HL-60/S4 treated with retinoic acid at 250 ng/mL for 4 days and 3 days (cell line): Measurements from ENCODE around the gene FAM89B.

Source experiments
- in situ Hi-C: fragments of 300-500 bp; cut with MboI; formaldehyde crosslinking; loops from 2 replicates; pipeline ENCODE4 v1.7.0; 2022; ENCODE audit warnings: low sequenced_read_pairs

The FAM89B gene

DNA sequence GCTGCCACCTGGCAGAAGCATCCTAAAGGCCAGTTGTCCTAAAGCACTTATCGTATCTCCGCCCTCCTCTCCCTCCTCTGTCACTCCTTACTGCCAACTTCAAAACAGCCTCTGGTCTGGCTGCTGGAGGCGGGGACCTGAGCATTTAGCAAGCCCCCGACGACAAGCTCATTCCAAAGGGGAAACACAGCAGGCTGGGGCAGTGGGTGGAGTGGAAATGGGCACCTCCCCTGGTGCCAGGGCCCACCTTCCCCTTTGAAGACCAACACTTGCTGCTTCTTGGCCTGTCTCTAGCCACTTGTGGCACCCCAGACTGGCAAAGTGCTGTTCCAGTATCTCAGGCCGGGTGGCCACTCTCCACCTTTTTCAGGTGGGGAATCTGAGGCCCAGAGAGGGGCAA is 38.1 kb downstream of the FAM89B start:
- in situ Hi-C loops = no loop called here

DNA sequence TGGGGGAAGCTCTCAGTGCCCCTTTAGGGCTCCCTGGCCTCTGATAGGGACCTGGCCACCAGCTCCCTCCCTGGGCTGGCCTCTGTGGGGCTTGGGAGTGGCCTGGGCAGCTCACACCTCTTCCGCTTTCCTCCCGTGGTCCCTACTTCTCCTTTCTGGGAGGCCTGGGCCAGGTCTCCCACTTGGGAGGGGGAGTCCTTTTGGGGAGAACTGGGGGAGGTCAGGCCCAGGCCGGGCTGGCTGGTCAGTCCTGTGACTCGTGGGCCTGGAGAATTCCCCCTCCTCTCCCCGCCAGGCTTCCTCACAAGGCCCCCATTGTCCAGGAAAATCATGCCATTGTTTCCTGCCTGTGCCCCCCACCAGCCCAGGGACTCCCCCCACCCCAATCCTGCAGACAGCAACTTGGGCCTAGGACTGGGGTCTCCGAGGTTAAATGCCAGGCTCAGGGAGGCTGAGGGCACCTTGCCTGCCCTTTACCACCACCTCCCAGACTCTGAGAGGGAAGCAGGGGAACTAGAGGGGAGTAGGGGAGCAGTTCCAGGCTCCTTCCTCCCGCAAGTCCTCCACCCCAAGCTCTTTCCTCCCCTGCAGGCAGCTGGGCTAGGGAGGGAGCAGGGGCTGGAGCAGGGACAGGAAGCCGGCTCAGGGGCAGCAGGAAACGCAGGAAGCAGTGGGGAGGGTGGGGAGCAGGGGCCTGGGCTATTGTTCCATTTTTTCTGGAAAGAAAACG is 38.9 kb downstream of the FAM89B start:
- in situ Hi-C loops = no loop called here

DNA sequence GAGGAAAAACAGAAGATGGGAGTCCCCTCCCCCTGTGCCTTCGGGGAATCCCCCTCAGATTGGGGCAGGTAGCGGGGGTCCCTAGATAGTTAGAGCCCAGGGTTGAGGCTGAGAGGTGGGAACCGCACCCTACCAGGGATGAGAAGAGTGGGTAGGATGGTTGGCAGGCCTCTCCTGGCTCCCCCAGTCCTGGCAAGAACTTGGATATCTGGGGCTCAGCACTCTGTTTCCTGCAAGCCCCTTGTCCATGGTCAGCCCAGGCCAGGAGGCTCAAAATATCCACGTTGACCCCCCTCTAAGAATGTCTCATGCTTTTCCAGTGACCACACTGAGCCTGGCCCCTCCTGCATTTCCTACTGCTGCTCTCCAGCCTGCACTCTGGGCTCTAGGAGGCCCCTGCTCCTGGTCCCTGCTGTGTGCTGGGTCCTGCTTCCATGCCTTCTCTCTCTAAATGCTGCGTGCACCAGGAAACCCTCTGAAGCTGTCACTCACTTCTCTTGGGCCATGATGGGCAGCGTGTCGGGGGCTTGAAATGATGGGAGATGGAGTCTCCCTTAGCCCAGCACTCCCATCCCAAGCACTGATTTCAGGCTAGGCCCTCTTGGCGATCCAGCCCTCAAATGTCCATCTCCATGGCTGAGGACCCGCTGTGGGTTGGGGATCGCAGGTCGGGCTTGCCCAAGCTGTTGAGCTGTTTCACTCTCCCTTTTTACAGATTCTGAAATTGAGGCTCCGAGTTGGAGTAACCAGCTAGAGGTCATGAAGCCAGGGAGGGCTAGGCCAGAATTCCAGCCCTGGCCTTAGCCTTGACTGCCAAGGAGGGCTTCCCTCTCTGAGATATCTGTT is 39.6 kb downstream of the FAM89B start:
- in situ Hi-C loops = no loop called here

DNA sequence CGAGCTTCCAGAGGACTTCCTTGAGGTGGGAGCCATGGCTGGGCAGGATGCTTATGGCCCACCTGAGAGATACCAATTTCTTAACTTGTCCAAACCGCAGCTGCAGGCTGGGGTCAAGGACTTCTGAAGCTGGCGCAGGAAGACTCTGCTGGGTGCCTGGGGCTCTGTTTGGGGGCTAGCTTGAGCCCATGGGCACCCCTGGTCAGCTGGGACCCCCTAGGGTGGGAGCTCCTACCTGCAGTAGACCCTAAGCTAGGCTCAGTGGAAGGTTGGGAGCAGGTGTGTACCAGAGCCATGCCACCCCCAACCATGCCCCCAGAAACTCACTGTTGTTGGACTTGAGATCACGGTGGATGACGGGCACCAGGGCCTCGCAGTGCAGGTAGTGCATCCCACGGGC is 40.4 kb downstream of the FAM89B start:
- in situ Hi-C loops = no loop called here

DNA sequence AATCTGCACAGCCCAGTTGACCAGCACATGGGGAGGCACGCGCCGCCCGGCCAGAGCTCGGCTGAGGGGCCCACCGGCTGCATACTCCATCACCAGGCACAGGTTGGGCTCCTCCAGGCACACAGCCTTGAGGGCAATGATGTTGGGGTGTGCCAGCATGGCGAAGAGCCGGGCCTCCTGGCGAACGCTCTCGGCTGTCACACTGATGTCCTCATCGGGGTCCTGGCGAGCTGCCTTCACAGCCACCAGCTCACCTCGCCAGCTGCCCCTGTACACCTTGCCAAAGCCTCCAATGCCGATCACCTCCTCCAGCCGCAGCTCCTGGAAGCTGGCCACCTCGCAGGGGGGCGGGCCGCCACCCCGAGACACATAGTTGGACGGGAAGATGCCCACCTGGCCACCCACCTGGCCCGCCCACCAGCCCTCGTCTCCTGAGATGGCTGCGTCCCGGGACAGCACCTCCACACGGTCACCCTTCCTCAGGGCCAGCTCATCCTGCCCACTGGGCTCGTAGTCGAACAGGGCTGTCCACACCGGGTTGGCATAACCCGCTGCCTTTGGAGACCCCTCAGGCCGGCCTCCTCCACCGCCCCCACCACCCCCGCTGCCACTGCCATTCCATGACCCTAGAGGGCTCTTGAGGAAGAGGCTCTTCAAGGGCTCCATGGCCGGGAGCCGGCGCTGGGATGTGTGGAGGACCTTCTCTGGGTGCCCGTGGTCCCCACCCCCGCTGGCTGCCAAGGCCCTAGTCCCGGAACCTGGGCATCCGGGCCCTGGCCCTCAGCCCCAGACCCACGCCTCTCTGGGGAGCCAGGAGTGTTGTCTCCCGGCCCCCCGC is 41.0 kb downstream of the FAM89B start:
- in situ Hi-C loops = no loop called here

DNA sequence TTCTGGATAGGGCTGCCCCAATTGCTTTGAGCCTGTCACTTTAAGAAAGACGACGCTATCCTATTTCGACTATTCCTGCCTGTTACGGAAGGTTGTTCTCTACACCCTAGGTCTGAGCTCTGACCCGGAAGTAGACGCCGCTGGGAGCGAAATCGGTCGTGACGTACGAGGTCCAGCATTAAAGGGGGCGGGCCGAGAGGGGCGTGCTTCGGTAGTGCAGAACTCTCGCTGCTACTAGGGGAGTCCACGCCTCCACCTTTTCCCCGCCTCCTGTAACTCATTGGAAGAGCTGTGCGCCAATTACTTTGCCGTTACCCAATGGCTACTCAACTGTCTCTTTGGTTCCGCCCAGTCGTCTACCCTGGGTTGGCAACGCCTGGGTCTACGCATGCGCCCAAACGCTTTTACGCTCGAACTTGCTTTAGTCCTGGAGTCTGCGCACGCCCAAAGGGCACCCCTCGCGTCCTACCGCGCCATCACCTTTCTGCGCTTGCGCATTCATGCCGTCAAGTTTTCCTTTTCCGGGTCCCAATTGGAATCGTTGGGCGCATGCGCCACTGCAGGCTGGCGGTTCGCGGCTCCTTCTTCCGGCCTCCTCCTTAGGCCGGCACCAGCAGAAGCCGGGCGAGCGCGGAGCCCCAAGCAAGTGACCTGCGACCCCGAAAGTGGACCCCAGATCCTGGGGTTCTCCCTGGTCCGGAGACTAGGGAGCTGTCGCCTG is 43.1 kb downstream of the FAM89B start, which contains the start of gene PCNX3:
Gene PCNX3, plus strand, starts transcription at position 548 of the 721 bp plus-strand sequence. CDS start 536 bp downstream, outside the sequence.
- in situ Hi-C loops = no loop called here

DNA sequence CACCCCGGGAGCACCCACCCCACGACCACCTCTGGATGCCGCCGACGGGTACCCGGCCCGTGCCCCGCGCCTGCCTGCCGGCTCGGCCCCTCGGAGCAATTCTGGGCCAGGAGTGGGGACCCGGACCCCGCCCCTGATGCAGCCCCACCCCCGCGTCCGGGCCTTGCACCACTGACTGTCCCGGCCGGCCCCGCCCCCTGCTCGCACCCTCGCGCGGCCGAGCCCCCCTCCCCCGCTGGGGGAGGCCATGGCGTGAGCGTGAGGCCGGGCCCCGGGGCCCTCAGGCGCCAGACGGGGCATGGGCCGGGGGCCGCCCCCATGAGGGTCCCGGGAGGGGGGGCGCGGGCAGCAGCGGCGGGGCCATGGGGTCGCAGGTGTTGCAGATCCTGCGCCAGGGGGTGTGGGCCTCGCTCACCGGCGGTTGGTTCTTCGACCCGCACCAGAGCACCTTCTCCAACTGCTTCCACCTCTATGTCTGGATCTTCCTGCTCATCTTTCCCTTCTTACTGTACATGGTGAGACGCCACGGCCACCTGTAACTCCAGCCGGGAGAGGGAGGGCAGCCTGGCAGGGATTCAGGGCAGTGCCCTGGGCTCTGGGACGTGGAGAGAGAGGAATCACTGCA is 43.7 kb downstream of the FAM89B start:
- in situ Hi-C loops = no loop called here

DNA sequence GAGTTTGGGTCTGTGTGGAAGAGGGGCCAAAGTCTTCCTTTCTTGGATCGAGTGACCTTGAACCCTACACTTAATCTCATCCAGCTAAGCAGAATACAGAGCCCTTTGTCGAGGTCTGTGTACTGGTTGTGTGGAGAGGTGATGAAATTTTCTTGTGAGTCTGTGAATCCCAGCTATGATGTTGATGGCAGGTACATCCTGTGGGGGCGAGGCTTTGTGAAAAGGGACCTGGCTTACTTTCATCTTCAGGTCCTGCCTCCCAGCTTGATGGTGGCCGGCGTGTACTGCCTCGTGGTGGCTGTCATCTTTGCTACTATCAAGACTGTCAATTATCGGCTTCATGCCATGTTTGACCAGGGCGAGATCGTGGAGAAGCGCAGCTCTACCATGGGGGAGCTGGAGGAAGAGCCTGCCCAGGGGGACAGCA is 44.2 kb downstream of the FAM89B start:
- in situ Hi-C loops = no loop called here

DNA sequence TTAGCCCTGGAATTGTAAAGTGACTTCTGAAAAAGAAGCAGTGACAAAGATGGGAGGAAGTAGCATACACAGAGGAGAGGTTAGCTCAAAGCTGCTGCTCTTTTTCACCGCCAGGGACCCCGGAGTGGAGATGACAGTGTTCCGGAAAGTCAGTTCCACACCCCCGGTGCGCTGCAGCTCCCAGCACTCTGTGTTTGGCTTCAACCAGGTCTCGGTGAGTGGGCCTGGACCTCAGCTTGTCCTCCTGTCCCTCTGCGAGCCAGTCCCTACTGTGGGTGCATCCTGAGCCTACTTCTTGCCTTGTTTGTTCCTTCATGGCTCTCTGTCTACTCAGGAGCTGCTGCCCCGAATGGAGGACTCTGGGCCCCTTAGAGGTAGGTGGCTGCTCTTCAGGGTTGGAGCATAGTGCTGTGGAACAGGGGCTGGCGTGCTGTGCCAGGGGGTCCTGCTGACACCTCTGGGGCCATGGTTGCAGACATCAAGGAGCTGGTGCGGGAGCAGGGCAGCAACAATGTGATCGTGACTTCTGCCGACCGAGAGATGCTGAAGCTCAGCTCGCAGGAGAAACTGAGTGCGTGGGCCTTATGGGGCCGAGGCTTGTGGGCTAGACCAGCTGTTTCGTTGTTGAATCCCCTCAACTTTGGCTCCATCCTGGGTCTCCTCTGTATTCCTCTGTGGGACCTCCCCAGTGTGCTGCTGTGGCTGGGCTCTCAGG is 45.0 kb downstream of the FAM89B start:
- in situ Hi-C loops = no loop called here

DNA sequence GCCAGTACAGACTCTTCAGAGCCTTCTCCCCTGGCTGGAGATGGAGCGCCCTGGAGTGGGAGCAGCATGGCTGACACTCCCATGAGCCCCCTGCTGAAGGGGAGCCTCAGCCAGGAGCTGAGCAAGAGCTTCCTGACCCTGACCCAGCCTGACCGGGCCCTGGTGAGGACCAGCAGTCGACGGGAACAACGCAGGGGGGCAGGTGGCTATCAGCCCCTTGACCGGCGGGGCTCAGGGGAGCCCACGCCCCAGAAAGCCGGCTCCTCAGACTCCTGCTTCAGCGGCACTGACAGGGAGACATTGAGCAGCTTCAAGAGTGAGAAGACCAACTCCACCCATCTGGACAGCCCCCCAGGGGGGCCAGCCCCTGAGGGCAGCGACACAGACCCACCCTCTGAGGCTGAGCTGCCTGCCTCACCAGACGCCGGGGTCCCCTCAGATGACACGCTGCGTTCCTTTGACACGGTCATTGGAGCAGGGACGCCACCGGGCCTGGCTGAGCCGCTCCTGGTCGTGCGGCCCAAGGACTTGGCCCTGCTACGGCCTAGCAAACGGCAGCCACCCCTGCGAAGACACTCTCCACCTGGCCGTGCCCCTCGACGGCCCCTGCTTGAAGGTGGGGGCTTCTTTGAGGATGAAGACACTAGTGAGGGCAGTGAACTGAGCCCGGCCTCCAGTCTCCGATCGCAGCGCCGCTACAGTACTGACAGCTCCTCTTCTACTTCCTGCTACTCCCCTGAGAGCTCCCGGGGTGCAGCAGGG is 45.8 kb downstream of the FAM89B start:
- in situ Hi-C loops = no loop called here

DNA sequence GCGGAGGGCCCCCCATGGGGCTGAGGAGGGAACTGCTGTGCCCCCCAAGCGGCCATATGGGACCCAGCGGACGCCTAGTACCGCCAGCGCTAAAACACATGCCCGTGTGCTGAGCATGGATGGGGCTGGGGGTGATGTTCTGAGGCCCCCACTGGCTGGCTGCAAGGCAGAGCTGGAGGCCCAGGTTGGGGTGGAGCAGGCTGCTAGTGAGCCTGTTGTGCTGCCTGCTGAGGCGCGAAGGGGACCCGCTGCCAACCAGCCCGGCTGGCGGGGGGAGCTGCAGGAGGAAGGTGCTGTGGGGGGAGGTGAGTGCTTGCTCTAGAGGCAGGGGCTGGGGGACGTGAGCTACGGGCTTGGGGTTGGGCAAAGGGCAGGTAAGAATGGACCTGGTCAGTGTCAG is 46.4 kb downstream of the FAM89B start:
- in situ Hi-C loops = no loop called here

DNA sequence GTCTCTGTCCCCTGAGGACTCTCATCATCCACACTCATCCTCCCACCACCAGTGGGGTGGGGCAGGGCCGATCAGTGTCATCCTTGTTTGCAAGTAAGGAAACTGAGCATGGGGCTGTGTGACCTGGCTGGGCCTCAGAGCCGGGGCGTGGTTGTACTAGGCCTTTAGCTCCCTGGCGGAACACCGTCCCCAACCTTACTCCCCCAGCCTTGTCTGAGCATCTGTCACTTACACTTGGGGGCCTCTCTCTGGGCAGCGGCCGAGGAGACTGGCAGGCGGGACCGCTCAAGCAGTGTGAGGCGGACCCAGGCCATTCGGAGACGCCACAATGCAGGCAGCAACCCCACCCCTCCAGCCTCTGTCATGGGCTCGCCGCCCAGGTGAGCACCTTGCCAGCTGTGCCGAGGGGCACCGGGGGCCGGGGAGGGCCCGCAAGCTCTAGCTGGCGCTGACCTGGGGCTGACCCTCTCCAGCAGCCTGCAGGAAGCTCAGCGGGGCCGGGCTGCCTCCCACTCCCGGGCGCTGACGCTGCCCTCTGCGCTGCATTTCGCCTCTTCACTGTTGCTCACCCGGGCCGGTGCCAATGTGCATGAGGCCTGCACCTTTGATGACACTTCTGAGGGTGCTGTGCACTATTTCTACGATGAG is 47.1 kb downstream of the FAM89B start:
- in situ Hi-C loops = no loop called here

DNA sequence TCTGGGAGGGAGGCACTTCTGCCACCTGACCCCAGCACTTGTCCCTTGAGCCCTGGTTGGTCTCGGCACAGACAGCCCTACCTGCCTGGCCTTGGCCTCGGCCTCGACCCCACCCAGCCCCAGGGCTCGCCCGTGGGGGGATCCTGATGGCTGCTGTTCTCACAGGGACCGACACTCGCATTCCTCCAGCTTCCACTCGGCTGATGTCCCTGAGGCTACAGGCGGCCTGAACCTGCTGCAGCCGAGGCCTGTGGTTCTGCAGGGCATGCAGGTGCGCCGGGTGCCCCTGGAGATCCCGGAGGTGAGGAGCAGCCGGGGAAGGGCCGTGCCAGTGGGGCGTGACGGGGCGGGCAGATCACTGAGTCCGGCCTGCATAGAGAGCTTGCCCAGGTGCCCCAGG is 48.3 kb downstream of the FAM89B start:
- in situ Hi-C loops = no loop called here

DNA sequence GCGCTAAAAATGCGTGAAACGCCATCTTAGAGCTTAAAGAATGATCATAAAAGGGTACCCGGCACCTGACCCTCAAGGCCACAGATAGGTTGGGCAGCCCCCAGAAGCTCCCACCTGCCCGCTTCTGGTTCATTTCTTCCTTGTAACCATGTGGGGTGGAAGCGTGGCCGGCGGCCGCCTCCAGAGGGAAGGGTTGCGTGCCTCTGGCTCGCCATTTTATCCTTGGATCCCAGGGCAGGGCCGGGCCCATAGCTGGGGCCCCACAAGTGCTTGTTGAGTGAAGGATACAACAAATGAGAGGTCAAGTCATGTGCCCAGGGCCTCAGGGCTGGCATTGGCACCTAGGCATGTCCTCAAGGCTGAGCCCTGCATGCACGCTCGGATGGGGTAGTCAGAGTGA is 49.1 kb downstream of the FAM89B start:
- in situ Hi-C loops = no loop called here

DNA sequence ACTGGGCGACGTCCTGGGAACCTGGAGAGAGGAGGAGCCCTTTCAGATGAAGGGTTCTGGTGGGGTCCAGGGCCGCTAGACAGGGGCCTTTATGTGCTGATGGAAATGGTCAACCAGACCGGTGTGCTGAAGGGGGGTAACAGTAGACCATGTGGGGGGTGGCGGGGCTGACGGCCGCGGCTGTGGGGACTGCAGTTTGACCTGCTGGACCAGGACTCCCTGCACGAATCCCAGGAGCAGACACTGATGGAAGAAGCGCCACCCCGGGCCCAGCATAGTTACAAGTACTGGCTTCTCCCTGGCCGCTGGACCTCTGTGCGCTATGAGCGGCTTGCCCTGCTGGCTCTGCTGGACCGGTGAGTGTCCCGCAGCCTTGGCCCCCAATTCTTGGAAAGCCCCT is 49.7 kb downstream of the FAM89B start:
- in situ Hi-C loops = no loop called here

DNA sequence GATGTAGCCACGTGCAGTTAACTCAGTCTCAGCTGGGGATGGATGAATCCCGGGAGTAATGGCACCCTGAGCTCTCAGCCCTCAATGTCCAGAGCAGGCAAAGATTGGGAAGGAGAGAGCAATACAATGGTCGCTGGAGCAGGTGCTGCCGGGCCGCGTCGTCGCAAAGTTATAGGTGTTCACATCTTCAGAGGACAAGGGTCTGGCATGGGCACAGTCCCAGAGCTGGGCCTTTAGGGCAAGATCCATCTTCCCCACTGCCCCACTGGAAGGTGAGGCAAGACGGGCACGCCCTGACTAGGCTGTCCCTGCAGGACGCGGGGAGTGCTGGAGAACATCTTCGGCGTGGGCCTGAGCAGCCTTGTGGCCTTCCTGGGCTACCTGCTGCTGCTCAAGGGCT is 50.8 kb downstream of the FAM89B start:
- in situ Hi-C loops = no loop called here
